ENCODE results near the gene NDOR1. TPM values are rescaled to one million over a fixed set of nuclear protein-coding genes. Genes with fewer than 3 reads are reported as not detected.

Gene NDOR1
- total RNA-seq, 4 donors from 2014 or later = 5.3 to 11.2 (median 7.7) TPM

GRCh38 chr9:137266162-137266527, 60.6 kb downstream of the NDOR1 start:
- no peak for DNase-seq
- 100% methylated on average over 3 of the region's 15 CpGs; no CpG with 5 or more reads in 1 of the 2 donors for WGBS, 2 donors
- peaks cover 23 to 90% (median 28%) of the 10 kb centered on the region in 3 donors for H3K36me3 ChIP-seq

More at GRCh38 chr9:137266162-137266527, 60.6 kb downstream of the NDOR1 start:
- Histone ChIP-seq H3K9me3 (no peaks in the 10 kb centered on the region), H3K4me3 (no peak overlapping the region), H3K27me3 (no peaks in the 10 kb centered on the region), H3K4me1 (peaks cover 0 to 38% (median 11%) of the 10 kb centered on the region in 3 donors), H3K27ac (no peak overlapping the region)
- intact Hi-C loops (cut with DNase I) = no loop called here
- TF ChIP-seq POLR2A (IDR thresholded peaks at IDR 0.05) = no peak
- no peak for TF ChIP-seq CTCF (IDR thresholded peaks at IDR 0.05)

Small RNAs within 50 kb of the gene (small RNA-seq; reads per million reads assigned to genes)
- gene MIR3621 = 0 reads per million in 4 donors

Other genes with a start within 250 kb of the NDOR1 start
- gene PTGDS, start 228.2 kb upstream of the NDOR1 start, total RNA-seq = 100 to 1,000 TPM in 1 of 4 donors, 1 to 10 TPM in 3; 1.7 to 208 (median 4.8) TPM
- under 1 TPM in 1 of 4 donors, not detected in 3; 0.19 TPM for gene LCNL1, start 222.7 kb upstream of the NDOR1 start, total RNA-seq
- 10 to 100 TPM; 18.3 to 56.3 (median 49.6) TPM for gene PAXX, start 213.3 kb upstream of the NDOR1 start, total RNA-seq
- 100 to 1,000 TPM in 3 of 4 donors, 10 to 100 TPM in 1; 94.8 to 442 (median 200) TPM for gene CLIC3, start 209.1 kb upstream of the NDOR1 start, total RNA-seq
- gene ABCA2, start 177.5 kb upstream of the NDOR1 start, total RNA-seq = 10 to 100 TPM in 2 of 4 donors, 1 to 10 TPM in 2; 3.5 to 14.7 (median 7.6) TPM
- gene FUT7, start 173.6 kb upstream of the NDOR1 start, total RNA-seq = under 1 TPM in 3 of 4 donors, not detected in 1; 0.13 to 0.38 (median 0.21) TPM
- 10 to 100 TPM; 11.9 to 45.2 (median 20.3) TPM for gene NPDC1, start 159.5 kb upstream of the NDOR1 start, total RNA-seq
- 1 to 10 TPM in 2 of 4 donors, under 1 TPM in 2; 0.47 to 1.3 (median 0.86) TPM for gene ENTPD2, start 151.6 kb upstream of the NDOR1 start, total RNA-seq
- gene SAPCD2, start 135.1 kb upstream of the NDOR1 start, total RNA-seq = 10 to 100 TPM in 3 of 4 donors, 1 to 10 TPM in 1; 8.2 to 21.2 (median 14.7) TPM
- 1 to 10 TPM; 2.2 to 4.7 (median 3.7) TPM for gene UAP1L1, start 128.2 kb upstream of the NDOR1 start, total RNA-seq
- 10 to 100 TPM; 25.6 to 50.9 (median 39.4) TPM for gene MAN1B1, start 118.7 kb upstream of the NDOR1 start, total RNA-seq
- gene DPP7, start 91.0 kb upstream of the NDOR1 start, total RNA-seq = 100 to 1,000 TPM in 1 of 4 donors, 10 to 100 TPM in 3; 41.1 to 109 (median 62.4) TPM
- under 1 TPM in 1 of 4 donors, not detected in 3; 0.38 TPM for gene GRIN1, start 66.5 kb upstream of the NDOR1 start, total RNA-seq
- gene LRRC26, start 35.6 kb upstream of the NDOR1 start, total RNA-seq = 1 to 10 TPM in 1 of 4 donors, under 1 TPM in 2, not detected in 1; 0.82 to 3.7 (median 0.95) TPM
- not detected for gene TMEM210, start 33.6 kb upstream of the NDOR1 start, total RNA-seq
- gene ANAPC2, start 17.1 kb upstream of the NDOR1 start, total RNA-seq = 10 to 100 TPM; 14.0 to 34.1 (median 25.1) TPM
- gene SSNA1, start 17.0 kb upstream of the NDOR1 start, total RNA-seq = 100 to 1,000 TPM in 2 of 4 donors, 10 to 100 TPM in 2; 67.1 to 124 (median 96.7) TPM
- 10 to 100 TPM; 13.0 to 34.2 (median 15.8) TPM for gene TPRN, start 5.0 kb upstream of the NDOR1 start, total RNA-seq
- 10 to 100 TPM; 19.4 to 29.6 (median 25.4) TPM for gene TMEM203, start 52 bp upstream of the NDOR1 start, total RNA-seq
- 1 to 10 TPM; 2.3 to 3.2 (median 2.5) TPM for gene RNF208, start 16.5 kb downstream of the NDOR1 start, total RNA-seq
- gene CYSRT1, start 19.5 kb downstream of the NDOR1 start, total RNA-seq = 100 to 1,000 TPM; 114 to 301 (median 152) TPM
- 1 to 10 TPM; 1.2 to 5.2 (median 3.0) TPM for gene RNF224, start 21.8 kb downstream of the NDOR1 start, total RNA-seq
- gene SLC34A3, start 25.2 kb downstream of the NDOR1 start, total RNA-seq = 1 to 10 TPM in 1 of 4 donors, under 1 TPM in 2, not detected in 1; 0.11 to 1.7 (median 0.38) TPM
- gene TUBB4B, start 35.6 kb downstream of the NDOR1 start, total RNA-seq = 100 to 1,000 TPM; 367 to 753 (median 540) TPM
- not detected for gene STPG3, start 45.6 kb downstream of the NDOR1 start, total RNA-seq
- gene NELFB, start 49.6 kb downstream of the NDOR1 start, total RNA-seq = 10 to 100 TPM; 26.1 to 41.4 (median 35.2) TPM
- gene TOR4A, start 72.0 kb downstream of the NDOR1 start, total RNA-seq = 10 to 100 TPM in 3 of 4 donors, 1 to 10 TPM in 1; 8.8 to 17.5 (median 13.5) TPM
- 10 to 100 TPM; 19.6 to 33.9 (median 27.5) TPM for gene NRARP, start 96.6 kb downstream of the NDOR1 start, total RNA-seq
- 10 to 100 TPM in 2 of 4 donors, 1 to 10 TPM in 2; 2.8 to 16.8 (median 9.1) TPM for gene EXD3, start 217.5 kb downstream of the NDOR1 start, total RNA-seq
- gene NOXA1, start 217.7 kb downstream of the NDOR1 start, total RNA-seq = 1 to 10 TPM; 2.1 to 7.4 (median 4.8) TPM
- gene ENTPD8, start 235.7 kb downstream of the NDOR1 start, total RNA-seq = not detected